BJ (cell line): ENCODE data around the gene CFAP119. TPM values are rescaled to one million over a fixed set of nuclear protein-coding genes. Genes with fewer than 3 reads are reported as not detected.

Experiments used
- CTCF ChIA-PET: fragments of 350-600 bp; formaldehyde crosslinking; extraction: SDS; loops from one replicate; lab custom pipeline; 2021; ENCODE audit warnings: antibody characterized with exemption, inconsistent platforms; lab: Yijun Ruan, JAX
- POLR2A ChIA-PET: fragments of 300-600 bp; sonication (Branson Sonifier 250); formaldehyde crosslinking; extraction: SDS; loops from one replicate; lab custom pipeline; 2021; ENCODE audit warnings: antibody characterized with exemption; lab: Charles Lee
- DNase-seq: peaks from one replicate; pipeline ENCODE4 v3.0.0-alpha.2; 2011; ENCODE audit warnings: low read depth
- H3K27me3 ChIP-seq: 2 replicates; pipeline ENCODE4 v1.6.0; 2011; ENCODE audit warnings: low read length; ENCODE audit not compliant: control insufficient read depth, insufficient read depth
- H3K36me3 ChIP-seq: 2 replicates; pipeline ENCODE4 v1.5.1; 2011; ENCODE audit warnings: low read length; ENCODE audit not compliant: control insufficient read depth, insufficient read depth
- H3K4me3 ChIP-seq: 2 replicates; pipeline ENCODE4 v1.5.1; 2011; ENCODE audit warnings: low read depth, mild to moderate bottlenecking, control low read depth, low read length
- CTCF ChIP-seq: IDR thresholded peaks from 2 replicates; pipeline ENCODE4 v1.5.1; 2011; ENCODE audit warnings: low read depth, mild to moderate bottlenecking, control low read depth, inconsistent platforms, low read length, moderate library complexity; ENCODE audit not compliant: insufficient read depth
- polyA plus RNA-seq: library from polyadenylated mRNA; depleted of rRNA; stranded (reverse); fragments of >200 nt; gene quantifications from 2 replicates; pipeline ENCODE4 v1.2.3, GENCODE V29; 2011

CFAP119 gene
- polyA plus RNA-seq, 1 experiment = 4.7 TPM

- Histone ChIP-seq H3K27me3 (no peaks in the 10 kb centered on the region), H3K36me3 (peaks cover 19% of the 10 kb centered on the region), H3K4me3 (peak overlapping the region; percentile 59)
- TF ChIP-seq CTCF = no peak
- ChIA-PET CTCF (interaction anchor here (1.1 kb wide), 1 partner anchor 39 kb away, joined by 5 read pairs; no protein-coding TSS in a partner anchor), POLR2A (no interaction called here)
- DNase-seq = peak; percentile 52
Measured at GRCh38 chr16:30775392-30776188, 13.7 kb upstream of the CFAP119 start.

- peak overlapping the region; percentile 59 for H3K4me3 ChIP-seq
- no peak for TF ChIP-seq CTCF
- H3K27me3 ChIP-seq = no peaks in the 10 kb centered on the region
- POLR2A ChIA-PET = no interaction called here
- DNase-seq = no peak
- CTCF ChIA-PET = interaction anchor here (1.1 kb wide), 1 partner anchor 39 kb away, joined by 5 read pairs; no protein-coding TSS in a partner anchor
- H3K36me3 ChIP-seq = peaks cover 20% of the 10 kb centered on the region
Measured at GRCh38 chr16:30775131-30775391, 13.2 kb upstream of the CFAP119 start.

- ChIA-PET POLR2A (no interaction called here), CTCF (interaction anchor here (1.1 kb wide), 1 partner anchor 40 kb away, joined by 5 read pairs; no protein-coding TSS in a partner anchor)
- TF ChIP-seq CTCF = no peak
- DNase-seq = no peak
- H3K27me3 ChIP-seq = no peaks in the 10 kb centered on the region
- peaks cover 22% of the 10 kb centered on the region for H3K36me3 ChIP-seq
- H3K4me3 ChIP-seq = peak overlapping the region; percentile 59
Measured at GRCh38 chr16:30774367-30775130, 12.7 kb upstream of the CFAP119 start.

GRCh38 chr16:30773826-30774225 lies 12.0 kb upstream of the CFAP119 start:
- peaks cover 29% of the 10 kb centered on the region for H3K36me3 ChIP-seq
- no peak for DNase-seq
- CTCF ChIA-PET = no interaction called here
- H3K27me3 ChIP-seq = no peaks in the 10 kb centered on the region
- TF ChIP-seq CTCF = no peak
- H3K4me3 ChIP-seq = no peak overlapping the region
- POLR2A ChIA-PET = no interaction called here

- Histone ChIP-seq H3K4me3 (no peak overlapping the region), H3K36me3 (peaks cover 45% of the 10 kb centered on the region), H3K27me3 (no peaks in the 10 kb centered on the region)
- DNase-seq = no peak
- no peak for TF ChIP-seq CTCF
- ChIA-PET CTCF (interaction anchor here (0.6 kb wide), 1 partner anchor 513 kb away, joined by 3 read pairs; no protein-coding TSS in a partner anchor), POLR2A (no interaction called here)
Measured at GRCh38 chr16:30771726-30772125, 9.9 kb upstream of the CFAP119 start.
